ENCODE results near the gene PXN.

PXN gene

DNA sequence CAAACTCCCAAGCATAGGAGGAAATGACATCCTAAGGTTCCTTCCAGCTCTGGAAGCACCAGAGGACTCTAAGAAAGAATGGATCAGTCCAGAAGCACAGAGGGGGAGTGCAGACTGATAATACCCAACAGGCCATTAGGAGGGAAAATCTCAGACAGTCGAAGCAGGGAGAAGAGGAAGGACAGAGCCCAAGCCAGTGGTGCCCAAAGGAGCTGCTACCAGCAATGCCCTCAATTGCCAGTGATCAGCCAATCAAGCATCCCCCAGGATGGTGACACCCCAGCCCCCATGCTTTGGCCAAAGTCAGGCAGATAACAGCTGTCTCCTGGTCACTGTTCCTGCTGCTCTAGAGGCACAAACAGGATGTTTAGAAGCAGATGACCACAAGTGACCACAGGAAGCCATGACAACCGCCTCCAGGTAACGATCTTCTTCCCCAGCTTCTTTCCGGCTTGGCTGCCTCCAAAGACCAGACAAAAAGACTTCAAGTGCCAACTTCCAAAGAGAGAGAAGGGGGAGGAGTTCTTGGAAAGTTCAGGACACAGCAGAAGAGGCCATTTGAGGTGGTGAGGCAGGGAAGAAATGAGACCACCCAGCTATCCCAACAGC lies 16.2 kb downstream of the PXN start:
- TF ChIP-seq, protein P1, sequence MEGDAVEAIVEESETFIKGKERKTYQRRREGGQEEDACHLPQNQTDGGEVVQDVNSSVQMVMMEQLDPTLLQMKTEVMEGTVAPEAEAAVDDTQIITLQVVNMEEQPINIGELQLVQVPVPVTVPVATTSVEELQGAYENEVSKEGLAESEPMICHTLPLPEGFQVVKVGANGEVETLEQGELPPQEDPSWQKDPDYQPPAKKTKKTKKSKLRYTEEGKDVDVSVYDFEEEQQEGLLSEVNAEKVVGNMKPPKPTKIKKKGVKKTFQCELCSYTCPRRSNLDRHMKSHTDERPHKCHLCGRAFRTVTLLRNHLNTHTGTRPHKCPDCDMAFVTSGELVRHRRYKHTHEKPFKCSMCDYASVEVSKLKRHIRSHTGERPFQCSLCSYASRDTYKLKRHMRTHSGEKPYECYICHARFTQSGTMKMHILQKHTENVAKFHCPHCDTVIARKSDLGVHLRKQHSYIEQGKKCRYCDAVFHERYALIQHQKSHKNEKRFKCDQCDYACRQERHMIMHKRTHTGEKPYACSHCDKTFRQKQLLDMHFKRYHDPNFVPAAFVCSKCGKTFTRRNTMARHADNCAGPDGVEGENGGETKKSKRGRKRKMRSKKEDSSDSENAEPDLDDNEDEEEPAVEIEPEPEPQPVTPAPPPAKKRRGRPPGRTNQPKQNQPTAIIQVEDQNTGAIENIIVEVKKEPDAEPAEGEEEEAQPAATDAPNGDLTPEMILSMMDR (IDR thresholded peaks at IDR 0.05), result no peak

DNA sequence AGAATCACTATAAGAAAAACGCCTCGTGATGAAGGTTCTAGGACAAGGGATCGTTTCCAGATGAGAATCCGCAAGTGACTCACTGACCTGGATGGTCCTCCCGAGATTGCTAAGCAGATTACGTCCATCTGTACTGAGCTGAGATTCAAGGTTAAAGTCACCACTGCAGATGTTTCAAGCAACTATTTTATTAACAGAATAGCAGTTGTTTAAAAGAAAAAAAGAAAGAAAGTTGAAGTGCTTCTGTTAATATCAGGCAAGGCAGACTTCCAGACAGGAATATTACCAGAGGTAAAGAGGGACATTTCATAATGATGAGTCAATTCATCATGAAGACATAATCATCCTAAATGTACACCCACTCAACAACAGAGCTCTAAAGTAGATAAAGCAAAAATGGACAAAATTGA lies 17.9 kb downstream of the PXN start:
- TF ChIP-seq, protein P1 (IDR thresholded peaks at IDR 0.05), result no peak

DNA sequence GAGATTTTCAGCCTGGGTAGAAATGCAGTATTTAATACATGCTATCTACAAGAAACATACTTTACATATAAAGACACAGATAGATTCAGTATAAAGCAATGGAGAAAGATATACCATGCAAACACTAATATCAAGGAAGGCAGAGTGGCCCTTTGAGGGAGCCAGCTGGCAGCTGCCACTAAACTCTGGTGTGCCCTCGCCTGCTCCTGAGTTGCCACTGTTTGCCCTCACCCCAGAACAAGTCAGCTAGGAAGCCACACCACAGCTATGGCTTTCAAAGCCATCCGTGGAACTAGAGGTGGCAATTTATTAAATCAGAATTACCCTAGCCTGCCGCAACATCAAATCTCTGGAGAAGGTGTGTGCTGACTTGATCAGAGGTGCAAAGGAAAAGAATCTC lies 18.3 kb downstream of the PXN start:
- TF ChIP-seq, protein P1 (IDR thresholded peaks at IDR 0.05), result no peak

DNA sequence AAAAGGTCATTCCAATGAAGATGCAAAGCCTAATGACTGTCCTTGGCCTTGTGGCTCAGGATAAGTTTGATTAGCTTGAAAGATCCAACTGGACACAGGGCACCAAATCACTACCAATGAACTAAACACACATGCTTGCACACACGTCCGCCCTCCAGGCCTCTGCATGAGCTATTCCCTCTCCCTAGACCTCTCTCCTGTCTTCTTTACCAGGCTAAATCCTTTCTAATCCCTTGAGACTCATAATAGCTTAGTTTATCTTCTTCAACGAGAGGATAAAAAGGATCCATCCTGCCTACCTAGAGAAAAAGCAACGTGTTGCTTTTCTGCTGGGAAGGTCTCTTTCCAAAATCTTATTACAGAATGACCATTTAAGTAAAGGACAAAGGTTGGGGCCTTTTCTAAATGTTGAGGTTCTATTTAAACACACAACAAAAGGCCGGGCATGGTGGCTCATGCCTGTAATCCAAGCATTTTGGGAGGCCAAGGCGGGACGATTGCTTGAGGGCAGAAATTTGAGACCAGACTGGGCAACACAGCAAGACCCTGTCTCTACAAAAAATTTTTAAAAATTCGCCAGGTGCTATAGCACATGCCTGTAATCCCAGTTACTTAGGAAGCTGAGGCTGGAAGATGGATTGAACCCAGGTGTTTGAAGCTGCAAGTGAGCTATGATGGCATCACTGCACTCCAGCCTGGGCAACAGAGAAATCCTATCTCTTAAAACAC lies 22.4 kb downstream of the PXN start:
- TF ChIP-seq, protein P1 (IDR thresholded peaks at IDR 0.05), result no peak

DNA sequence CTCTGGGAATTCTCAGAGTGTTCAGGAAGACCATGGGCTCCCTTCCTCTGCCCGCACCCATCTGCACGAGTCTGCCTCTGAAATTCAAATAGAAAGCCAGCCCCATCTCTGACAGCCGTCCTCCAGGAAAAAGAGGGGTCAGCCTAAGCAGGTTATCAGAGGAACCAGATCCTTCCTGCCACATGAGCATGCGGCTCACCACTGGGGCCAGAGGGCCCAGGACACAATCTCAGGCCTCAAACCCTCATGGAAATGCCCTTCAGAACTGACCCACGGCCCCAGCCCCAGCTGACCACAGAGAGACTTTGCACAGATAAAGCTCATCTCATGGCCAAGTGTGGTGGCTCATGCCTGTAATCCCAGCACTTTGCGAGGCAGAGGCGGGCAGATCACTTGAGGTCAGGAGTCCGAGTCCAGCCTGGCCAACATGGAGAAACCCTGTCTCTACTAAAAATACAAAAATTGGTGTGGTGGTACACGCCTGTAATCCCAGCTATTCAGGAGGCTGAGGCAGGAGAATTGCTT lies 23.2 kb downstream of the PXN start:
- TF ChIP-seq, protein P1 (IDR thresholded peaks at IDR 0.05), result no peak

DNA sequence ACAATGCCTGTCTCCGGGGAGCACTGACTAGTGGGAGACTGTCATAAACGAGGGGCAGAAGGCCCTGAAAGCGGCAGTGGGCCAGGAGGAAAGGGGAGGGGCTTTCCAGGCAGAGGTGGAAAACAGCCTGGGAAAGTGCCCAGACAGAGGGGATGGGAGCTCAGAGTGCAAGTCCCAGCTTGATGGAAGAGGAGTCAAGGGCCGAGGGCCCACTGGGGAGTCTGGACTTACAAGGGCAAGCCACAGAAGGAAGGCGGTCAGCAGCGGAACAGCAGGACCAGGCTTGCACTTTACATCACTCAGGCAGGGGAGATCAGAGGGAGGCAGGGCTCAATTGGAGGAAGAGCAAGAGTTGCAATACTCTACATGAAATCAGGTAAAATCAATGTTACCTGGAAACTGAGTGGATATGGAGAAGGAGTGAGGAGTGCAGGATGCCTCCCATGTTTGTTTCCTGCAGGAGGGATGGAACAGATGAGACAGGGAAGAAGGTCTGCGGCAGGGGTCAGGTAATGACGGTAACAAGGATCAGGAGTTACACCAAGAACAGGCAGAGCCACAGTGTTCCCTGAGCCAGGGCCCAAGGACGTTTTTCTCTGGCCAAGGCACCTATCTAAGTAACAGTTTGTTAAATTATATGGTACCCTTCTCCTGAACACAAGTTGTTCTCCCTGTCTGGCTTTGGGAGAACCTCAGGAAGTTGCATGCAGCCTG lies 23.8 kb downstream of the PXN start:
- TF ChIP-seq, protein P1 (IDR thresholded peaks at IDR 0.05), result no peak

DNA sequence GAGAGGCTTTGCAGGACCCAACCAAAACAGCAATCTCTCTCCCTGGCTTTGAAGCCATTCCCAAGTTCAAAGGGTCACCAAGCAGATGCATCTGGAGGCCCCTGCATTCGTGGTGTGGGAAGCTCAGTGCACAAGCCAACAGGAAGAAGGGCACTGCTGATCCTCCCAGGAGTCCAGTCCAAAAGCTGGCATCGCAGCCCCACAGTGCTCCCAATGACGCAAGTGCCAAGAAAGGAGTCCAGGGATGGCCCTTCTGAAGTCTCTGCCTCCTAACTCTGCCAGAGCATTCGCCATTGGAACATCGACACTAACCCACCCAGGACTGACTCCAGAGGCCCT lies 25.1 kb downstream of the PXN start:
- TF ChIP-seq, protein P1 (IDR thresholded peaks at IDR 0.05), result no peak

Measured in LNCAP (cell line).